Measurements from ENCODE around the gene BAZ1B.
"Not testable (repeated sequence)": the region's sequence is repeated elsewhere in the genome, so short reads cannot be mapped to it uniquely, and the experiment has no call there.

Gene BAZ1B

GRCh38 chr7:73503229-73503628 lies 18.9 kb downstream of the BAZ1B start:
- DNase-seq, result no peak

GRCh38 chr7:73496626-73497025 lies 25.5 kb downstream of the BAZ1B start:
- no peak for DNase-seq

GRCh38 chr7:73495507-73495906 lies 26.6 kb downstream of the BAZ1B start:
- DNase-seq, result not testable (repeated sequence)

GRCh38 chr7:73489976-73490375 lies 32.1 kb downstream of the BAZ1B start:
- no peak for DNase-seq

- DNase-seq, result no peak
Observed at GRCh38 chr7:73487486-73487885, 34.6 kb downstream of the BAZ1B start.

GRCh38 chr7:73483171-73483570 lies 38.9 kb downstream of the BAZ1B start:
- no peak for DNase-seq

GRCh38 chr7:73482746-73483145 lies 39.3 kb downstream of the BAZ1B start:
- no peak for DNase-seq

GRCh38 chr7:73481521-73481920 lies 40.6 kb downstream of the BAZ1B start:
- not testable (repeated sequence) for DNase-seq

- DNase-seq, result no peak
Observed at GRCh38 chr7:73478549-73478948, 43.5 kb downstream of the BAZ1B start.

- no peak for DNase-seq
Observed at GRCh38 chr7:73477376-73477775, 44.7 kb downstream of the BAZ1B start.

- DNase-seq, result no peak
Observed at GRCh38 chr7:73470208-73470607, 51.9 kb downstream of the BAZ1B start.

GRCh38 chr7:73467046-73467445 lies 55.0 kb downstream of the BAZ1B start:
- DNase-seq, result not testable (repeated sequence)

GRCh38 chr7:73466112-73466511 lies 56.0 kb downstream of the BAZ1B start:
- no peak for DNase-seq

GRCh38 chr7:73463966-73464365 lies 58.1 kb downstream of the BAZ1B start:
- DNase-seq, result no peak

GRCh38 chr7:73463260-73463659 lies 58.8 kb downstream of the BAZ1B start:
- no peak for DNase-seq

GRCh38 chr7:73461782-73462285 lies 60.3 kb downstream of the BAZ1B start:
- no peak for DNase-seq

- DNase-seq, result no peak
Observed at GRCh38 chr7:73454424-73454823, 67.7 kb downstream of the BAZ1B start.

- DNase-seq, result no peak
Observed at GRCh38 chr7:73452999-73453635, 69.0 kb downstream of the BAZ1B start.

GRCh38 chr7:73451780-73452398 lies 70.2 kb downstream of the BAZ1B start:
- peak; percentile 36 for DNase-seq

GRCh38 chr7:73449422-73449821 lies 72.7 kb downstream of the BAZ1B start:
- no peak for DNase-seq

GRCh38 chr7:73448609-73449008 lies 73.5 kb downstream of the BAZ1B start:
- DNase-seq, result no peak

GRCh38 chr7:73447121-73447733 lies 74.9 kb downstream of the BAZ1B start:
- DNase-seq, result no peak

- DNase-seq, result no peak
Observed at GRCh38 chr7:73446682-73447081, 75.4 kb downstream of the BAZ1B start.

- DNase-seq, result no peak
Observed at GRCh38 chr7:73443548-73444255, 78.4 kb downstream of the BAZ1B start.
